GM18511 (cell line): ENCODE results near the gene XYLT2.
"Not testable (repeated sequence)": the region's sequence is repeated elsewhere in the genome, so short reads cannot be mapped to it uniquely, and the experiment has no call there.

Experiments used
- ATAC-seq: cut with Tn5 transposase; IDR thresholded peaks from one replicate; pipeline ENCODE4 v1.9.1; 2021; ENCODE audit warnings: mild to moderate bottlenecking, moderate library complexity; ENCODE audit not compliant: unreplicated experiment

Gene XYLT2

GRCh38 chr17:50388728-50389127 is 42.8 kb downstream of the XYLT2 start:
- ATAC-seq = no peak

GRCh38 chr17:50389534-50389933 is 43.6 kb downstream of the XYLT2 start:
- no peak for ATAC-seq

GRCh38 chr17:50392621-50393020 is 46.7 kb downstream of the XYLT2 start:
- ATAC-seq = no peak

GRCh38 chr17:50393700-50394099 is 47.8 kb downstream of the XYLT2 start:
- no peak for ATAC-seq

GRCh38 chr17:50394711-50395110 is 48.8 kb downstream of the XYLT2 start:
- no peak for ATAC-seq

GRCh38 chr17:50396261-50397110 is 50.6 kb downstream of the XYLT2 start:
- ATAC-seq = no peak

- peak; percentile 94 for ATAC-seq
Observed at GRCh38 chr17:50397111-50397918, 51.4 kb downstream of the XYLT2 start, which contains the start of gene LRRC59. Gene LRRC59 (minus strand): TSS chr17:50397523. CDS start chr17:50397317, 206 bp downstream.

- no peak for ATAC-seq
Observed at GRCh38 chr17:50397919-50398285, 52.0 kb downstream of the XYLT2 start.

GRCh38 chr17:50398672-50399071 is 52.7 kb downstream of the XYLT2 start:
- ATAC-seq = not testable (repeated sequence)

GRCh38 chr17:50399591-50399990 is 53.7 kb downstream of the XYLT2 start:
- not testable (repeated sequence) for ATAC-seq

- not testable (repeated sequence) for ATAC-seq
Observed at GRCh38 chr17:50405351-50405750, 59.4 kb downstream of the XYLT2 start.

GRCh38 chr17:50406578-50406977 is 60.7 kb downstream of the XYLT2 start:
- ATAC-seq = no peak

GRCh38 chr17:50407921-50408320 is 62.0 kb downstream of the XYLT2 start:
- no peak for ATAC-seq
